ENCODE results near the gene MTG1.

Gene MTG1

GRCh38 chr10:133378251-133379096, 15.5 kb upstream of the MTG1 start:
- Mint-ChIP-seq H3K27me3 (ENCODE audit: low read depth) (peaks cover 5% of the 10 kb centered on the region), H3K4me3 (peak overlapping the region; percentile 84 to 88 (median 86)), H3K27ac (peak overlapping the region; percentile 23 to 61 (median 60)), H3K9me3 (no peaks in the 10 kb centered on the region), H3K36me3 (ENCODE audit: low read depth) (peaks cover 3% of the 10 kb centered on the region), H3K4me1 (peaks cover 20% of the 10 kb centered on the region)
- TF ChIP-seq CTCF (IDR thresholded peaks at IDR 0.05; ENCODE audit: unreplicated experiment in 3 of 3), result no peak

DNA sequence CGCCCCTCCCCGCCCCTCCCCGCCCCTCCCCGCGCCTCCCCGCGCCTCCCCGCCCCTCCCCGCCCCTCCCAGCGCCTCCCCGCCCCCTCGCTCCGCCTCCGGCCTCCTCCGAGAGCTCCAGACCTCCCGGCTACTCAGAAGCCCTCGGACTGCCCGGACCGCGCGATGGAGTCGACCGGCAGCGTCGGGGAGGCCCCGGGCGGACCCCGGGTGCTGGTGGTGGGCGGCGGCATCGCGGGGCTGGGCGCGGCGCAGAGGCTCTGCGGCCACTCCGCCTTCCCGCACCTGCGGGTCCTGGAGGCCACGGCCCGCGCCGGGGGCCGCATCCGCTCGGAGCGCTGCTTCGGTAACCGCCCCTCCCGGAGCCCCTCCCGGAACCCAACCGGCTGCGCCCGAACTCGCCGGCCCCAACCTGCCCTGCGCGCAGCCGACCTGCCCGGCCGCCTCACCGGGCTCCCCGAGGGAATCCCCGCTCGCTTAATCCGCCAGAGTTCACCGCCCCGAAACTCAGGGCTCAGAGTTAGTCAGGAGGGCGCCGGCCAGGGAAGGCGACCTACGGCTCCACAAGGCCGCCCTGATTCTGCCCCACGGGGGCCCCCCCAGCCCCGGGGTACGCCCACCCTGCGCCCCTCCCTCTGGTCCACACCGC, 14.7 kb upstream of the MTG1 start, which contains the start of gene PAOX:
Gene PAOX, plus strand, starts transcription at position 111 of the 649 bp plus-strand sequence. Its CDS starts 55 bp downstream, at position 166.
- Mint-ChIP-seq H3K27me3 (ENCODE audit: low read depth) (peaks cover 5% of the 10 kb centered on the region), H3K4me3 (peak within 1 kb of the TSS; percentile 84 to 88 (median 86)), H3K27ac (peak within 1 kb of the TSS; percentile 23 to 61 (median 60)), H3K9me3 (no peaks in the 10 kb centered on the region), H3K4me1 (peaks cover 15% of the 10 kb centered on the region), H3K36me3 (ENCODE audit: low read depth) (peaks cover 3% of the 10 kb centered on the region)
- TF ChIP-seq CTCF (IDR thresholded peaks at IDR 0.05; ENCODE audit: unreplicated experiment in 3 of 3), result no peak

DNA sequence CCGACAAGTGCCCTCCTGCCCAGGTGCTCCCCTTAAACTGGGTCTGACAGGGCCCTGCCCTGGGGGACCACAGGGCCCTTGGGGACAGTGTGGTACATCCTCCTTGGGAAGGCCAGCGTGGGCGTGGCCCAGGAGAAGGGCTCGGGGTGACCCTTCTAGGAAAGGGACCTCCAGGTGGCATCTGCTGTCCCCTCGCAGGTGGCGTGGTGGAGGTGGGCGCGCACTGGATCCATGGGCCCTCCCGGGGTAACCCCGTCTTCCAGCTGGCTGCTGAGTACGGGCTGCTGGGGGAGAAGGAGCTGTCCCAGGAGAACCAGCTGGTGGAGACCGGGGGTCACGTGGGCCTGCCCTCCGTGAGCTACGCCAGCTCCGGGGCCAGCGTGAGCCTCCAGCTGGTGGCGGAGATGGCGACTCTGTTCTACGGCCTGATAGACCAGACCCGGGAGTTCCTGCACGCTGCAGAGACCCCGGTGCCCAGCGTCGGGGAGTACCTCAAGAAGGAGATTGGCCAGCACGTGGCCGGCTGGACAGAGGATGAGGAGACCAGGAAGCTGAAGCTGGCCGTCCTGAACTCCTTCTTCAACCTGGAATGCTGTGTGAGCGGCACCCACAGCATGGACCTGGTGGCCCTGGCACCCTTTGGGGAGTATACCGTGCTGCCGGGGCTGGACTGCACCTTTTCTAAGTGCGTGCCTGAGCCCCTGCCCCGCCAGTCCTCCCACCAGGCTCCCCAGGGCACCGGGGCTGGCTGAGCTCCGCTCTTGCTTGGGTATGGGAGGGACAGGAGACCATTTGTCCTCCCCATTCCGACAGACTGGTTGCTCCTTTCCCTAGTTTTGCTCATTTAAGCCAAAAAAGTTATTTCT, 13.9 kb upstream of the MTG1 start:
- TF ChIP-seq CTCF (IDR thresholded peaks at IDR 0.05; ENCODE audit: unreplicated experiment in 3 of 3), result no peak
- peaks cover 8% of the 10 kb centered on the region for H3K4me1 Mint-ChIP-seq
- H3K27ac Mint-ChIP-seq, result no peak overlapping the region
- H3K36me3 Mint-ChIP-seq (ENCODE audit: low read depth), result peaks cover 3% of the 10 kb centered on the region
- H3K4me3 Mint-ChIP-seq, result peak overlapping the region; percentile 73 to 80 (median 79)
- H3K9me3 Mint-ChIP-seq, result no peaks in the 10 kb centered on the region
- H3K27me3 Mint-ChIP-seq (ENCODE audit: low read depth), result no peaks in the 10 kb centered on the region

DNA sequence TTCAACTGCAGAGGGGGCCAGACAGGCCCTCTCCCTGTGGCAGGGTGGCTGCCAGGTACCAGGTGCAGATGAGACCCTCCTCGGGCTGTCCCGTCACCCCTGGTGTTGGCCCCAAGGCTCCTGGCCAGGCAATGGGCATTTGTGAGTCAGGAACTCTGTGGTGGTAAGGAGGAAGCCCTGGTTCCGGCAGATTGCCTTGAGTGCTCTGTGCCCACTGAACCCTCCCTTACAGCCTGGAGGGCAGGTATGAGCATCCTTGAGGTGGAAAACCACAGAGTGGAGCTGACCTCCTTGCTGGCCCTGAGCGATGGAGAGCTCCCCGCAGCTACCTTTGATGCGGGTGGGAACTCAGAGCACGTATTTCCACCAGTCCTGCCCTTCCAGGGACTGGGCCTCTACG, 12.9 kb upstream of the MTG1 start:
- Mint-ChIP-seq H3K27me3 (ENCODE audit: low read depth) (no peaks in the 10 kb centered on the region), H3K9me3 (no peaks in the 10 kb centered on the region), H3K27ac (no peak overlapping the region), H3K4me3 (peak overlapping the region; percentile 9 to 80 (median 79)), H3K36me3 (ENCODE audit: low read depth) (peaks cover 3% of the 10 kb centered on the region), H3K4me1 (no peaks in the 10 kb centered on the region)
- TF ChIP-seq CTCF (IDR thresholded peaks at IDR 0.05; ENCODE audit: unreplicated experiment in 3 of 3), result no peak

DNA sequence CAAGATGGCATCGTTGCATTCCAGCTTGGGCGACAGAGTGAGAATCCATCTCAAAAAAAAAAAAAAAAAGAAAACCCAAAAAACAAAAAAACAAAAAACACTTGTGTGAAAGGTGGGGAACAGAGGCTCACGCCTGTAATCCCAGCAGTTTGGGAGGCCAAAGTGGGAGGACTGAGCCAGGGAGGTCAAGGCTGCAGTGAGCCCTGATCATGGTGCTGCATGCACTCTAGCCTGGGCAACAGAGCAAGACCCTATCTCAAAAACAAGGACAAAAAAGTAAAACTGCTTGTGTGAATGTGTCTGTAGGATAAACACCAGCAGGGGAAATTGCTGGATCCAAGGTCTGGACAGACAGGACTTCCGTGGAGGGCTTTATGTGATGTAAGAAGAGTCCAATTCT, 10.4 kb upstream of the MTG1 start:
- Mint-ChIP-seq H3K27me3 (ENCODE audit: low read depth) (no peaks in the 10 kb centered on the region), H3K4me1 (no peaks in the 10 kb centered on the region), H3K36me3 (ENCODE audit: low read depth) (peaks cover 7% of the 10 kb centered on the region), H3K27ac (no peak overlapping the region), H3K9me3 (no peaks in the 10 kb centered on the region), H3K4me3 (no peak overlapping the region)
- TF ChIP-seq CTCF (IDR thresholded peaks at IDR 0.05; ENCODE audit: unreplicated experiment in 3 of 3), result no peak

Measured in nephron (organoid).